SK-N-MC (cell line): Measurements from ENCODE around the gene MAGEE2.
"Not testable (repeated sequence)": the region's sequence is repeated elsewhere in the genome, so short reads cannot be mapped to it uniquely, and the experiment has no call there.

Experiments
- DNase-seq: peaks from one replicate; pipeline ENCODE4 v3.0.0-alpha.2; 2011; ENCODE audit warnings: low read depth, low spot score
- H3K27ac ChIP-seq: fragments of 200-600 bp; sonication (generic); 2 replicates; pipeline ENCODE4 v1.5.1; 2016; ENCODE audit warnings: mixed run types
- H3K36me3 ChIP-seq: fragments of 200-600 bp; sonication (generic); 2 replicates; pipeline ENCODE4 v1.6.1; 2017; ENCODE audit warnings: antibody characterized with exemption, low read length, mixed read lengths; ENCODE audit not compliant: insufficient read depth
- H3K4me3 ChIP-seq: fragments of 200-600 bp; sonication (generic); 2 replicates; pipeline ENCODE4 v1.5.1; 2016
- H3K9ac ChIP-seq: fragments of 200-600 bp; sonication (generic); 2 replicates; pipeline ENCODE4 v1.8.0; 2017; ENCODE audit warnings: mixed run types, mixed read lengths; ENCODE audit not compliant: insufficient read length
- H3K9me3 ChIP-seq: fragments of 200-600 bp; sonication (generic); 2 replicates; pipeline ENCODE4 v1.6.1; 2017; ENCODE audit warnings: low read depth, mild to moderate bottlenecking, antibody characterized with exemption, low read length, moderate library complexity, mixed read lengths
- EZH2 ChIP-seq: fragments of 200-600 bp; sonication (generic); IDR thresholded peaks from one replicate; pipeline ENCODE4 v1.6.1; 2017; ENCODE audit warnings: antibody characterized with exemption
- FOXP2 ChIP-seq: optimal IDR thresholded peaks from 2 replicates; pipeline ENCODE3; 2011; ENCODE audit warnings: mild to moderate bottlenecking, moderate library complexity; ENCODE audit not compliant: insufficient read depth; ENCODE audit errors: extremely low read length, control extremely low read depth
- POLR2AphosphoS5 ChIP-seq: IDR thresholded peaks from 2 replicates; pipeline ENCODE4 v1.6.1; 2012; ENCODE audit warnings: mild to moderate bottlenecking, low read depth, low read length, borderline replicate concordance

The MAGEE2 gene

GRCh38 chrX:75784680-75785491 is at the start of gene MAGEE2:
MAGEE2 (minus strand) TSS chrX:75785254; CDS start chrX:75785051, 203 bp downstream.
- Histone ChIP-seq H3K4me3 (peak within 1 kb of the TSS; percentile 53), H3K36me3 (no peaks in the 10 kb centered on the region), H3K27ac (no peak within 1 kb of the TSS), H3K9ac (no peak within 1 kb of the TSS), H3K9me3 (no peaks in the 10 kb centered on the region)
- no peak for DNase-seq
- TF ChIP-seq FOXP2 (no peak), POLR2AphosphoS5 (peak; percentile 36; the same call in 1 of the 2 replicates), EZH2 (no peak)

- H3K27ac ChIP-seq, result no peak overlapping the region
- no peak overlapping the region for H3K9ac ChIP-seq
- H3K9me3 ChIP-seq, result no peaks in the 10 kb centered on the region
- TF ChIP-seq FOXP2, result no peak
- no peak for TF ChIP-seq EZH2
- TF ChIP-seq POLR2AphosphoS5, result no peak
- H3K4me3 ChIP-seq, result no peak overlapping the region
- DNase-seq, result no peak
- H3K36me3 ChIP-seq, result no peaks in the 10 kb centered on the region
Measured at GRCh38 chrX:75786290-75786689, 1.2 kb upstream of the MAGEE2 start.

GRCh38 chrX:75781611-75782010 is 3.4 kb downstream of the MAGEE2 start:
- no peaks in the 10 kb centered on the region for H3K9me3 ChIP-seq
- H3K27ac ChIP-seq, result no peak overlapping the region
- H3K4me3 ChIP-seq, result no peak overlapping the region
- no peak for DNase-seq
- TF ChIP-seq FOXP2 (no peak), POLR2AphosphoS5 (no peak), EZH2 (no peak)
- H3K36me3 ChIP-seq, result no peaks in the 10 kb centered on the region
- no peak overlapping the region for H3K9ac ChIP-seq

GRCh38 chrX:75768063-75768462 is 17.0 kb downstream of the MAGEE2 start:
- not testable (repeated sequence) for H3K9ac ChIP-seq, H3K9me3 ChIP-seq

GRCh38 chrX:75748431-75748830 is 36.6 kb downstream of the MAGEE2 start:
- no peak for DNase-seq
- no peaks in the 10 kb centered on the region for H3K36me3 ChIP-seq
- no peak overlapping the region for H3K27ac ChIP-seq
- H3K9ac ChIP-seq, result no peak overlapping the region
- no peak overlapping the region for H3K4me3 ChIP-seq
- no peak for TF ChIP-seq POLR2AphosphoS5
- TF ChIP-seq EZH2, result no peak
- no peak for TF ChIP-seq FOXP2
- H3K9me3 ChIP-seq, result no peaks in the 10 kb centered on the region

More at GRCh38 chrX:75768063-75768462, 17.0 kb downstream of the MAGEE2 start:
- not testable (repeated sequence) for H3K36me3 ChIP-seq, DNase-seq, H3K27ac ChIP-seq, H3K4me3 ChIP-seq

- no peaks in the 10 kb centered on the region for H3K36me3 ChIP-seq
- no peak for DNase-seq
- H3K4me3 ChIP-seq, result peak overlapping the region; percentile 72
- no peak overlapping the region for H3K9ac ChIP-seq
- no peaks in the 10 kb centered on the region for H3K9me3 ChIP-seq
- no peak overlapping the region for H3K27ac ChIP-seq
- no peak for TF ChIP-seq EZH2
Measured at GRCh38 chrX:75746891-75747639, 38.0 kb downstream of the MAGEE2 start.
